Chondrocyte (in vitro differentiated cells): ENCODE data around the gene LARGE1. TPM values are rescaled to one million over a fixed set of nuclear protein-coding genes. Genes with fewer than 3 reads are reported as not detected.

Experiments
- DNase-seq: peaks from one replicate; pipeline ENCODE4 v3.0.0; 2021; ENCODE audit warnings: mixed read lengths, low spot score
- H3K27ac Mint-ChIP-seq: one replicate; pipeline ENCODE4 v1.8.0; 2021; ENCODE audit warnings: mild to moderate bottlenecking, moderate library complexity, mixed read lengths; ENCODE audit not compliant: unreplicated experiment
- H3K27me3 Mint-ChIP-seq: 2 replicates; pipeline ENCODE4 v1.8.0; 2021; ENCODE audit warnings: low read depth, mixed read lengths
- H3K36me3 Mint-ChIP-seq: 2 replicates; pipeline ENCODE4 v1.8.0; 2021; ENCODE audit warnings: low read depth, mixed read lengths
- H3K4me1 Mint-ChIP-seq: 2 replicates; pipeline ENCODE4 v1.8.0; 2021; ENCODE audit warnings: low read depth, mild to moderate bottlenecking, mixed read lengths
- H3K4me3 Mint-ChIP-seq: one replicate; pipeline ENCODE4 v1.8.0; 2021; ENCODE audit warnings: mild to moderate bottlenecking, moderate library complexity, mixed read lengths; ENCODE audit not compliant: unreplicated experiment
- H3K9me3 Mint-ChIP-seq: 2 replicates; pipeline ENCODE4 v1.8.0; 2021; ENCODE audit warnings: low read depth, mixed read lengths
- total RNA-seq: library from RNA; stranded (reverse); gene quantifications from 3 replicates; pipeline ENCODE4 v1.2.1, GENCODE V29; 2021
- TF ChIP-seq, protein P1 (sequence below): fragments of 200-600 bp; sonication (generic); IDR thresholded peaks from 2 replicates; pipeline ENCODE4 v1.5.0; 2021; ENCODE audit warnings: antibody characterized with exemption, mild to moderate bottlenecking, moderate library complexity

Gene LARGE1
- total RNA-seq, 1 donor from 2014 or later, result 21.3 TPM

DNA sequence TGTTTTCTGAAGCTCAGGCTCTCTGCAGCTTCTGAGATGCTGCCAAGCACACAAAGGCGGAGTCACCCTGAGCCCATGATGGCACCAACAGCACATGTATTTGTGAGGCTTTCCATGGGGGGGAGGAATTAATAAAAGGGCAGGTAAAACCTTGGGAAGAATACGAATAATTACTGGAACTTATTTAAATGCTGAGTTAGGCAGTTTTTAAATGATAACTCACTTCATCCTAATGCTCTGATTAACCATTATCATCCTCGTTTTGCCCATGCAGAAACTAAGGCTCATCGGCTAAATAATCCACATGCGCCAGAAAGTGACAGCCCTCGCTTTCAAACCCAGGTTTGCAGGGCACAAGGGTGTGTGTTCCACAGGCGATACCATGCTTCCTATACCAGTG, 35.4 kb downstream of the LARGE1 start:
- DNase-seq, result no peak
- TF ChIP-seq, protein P1, sequence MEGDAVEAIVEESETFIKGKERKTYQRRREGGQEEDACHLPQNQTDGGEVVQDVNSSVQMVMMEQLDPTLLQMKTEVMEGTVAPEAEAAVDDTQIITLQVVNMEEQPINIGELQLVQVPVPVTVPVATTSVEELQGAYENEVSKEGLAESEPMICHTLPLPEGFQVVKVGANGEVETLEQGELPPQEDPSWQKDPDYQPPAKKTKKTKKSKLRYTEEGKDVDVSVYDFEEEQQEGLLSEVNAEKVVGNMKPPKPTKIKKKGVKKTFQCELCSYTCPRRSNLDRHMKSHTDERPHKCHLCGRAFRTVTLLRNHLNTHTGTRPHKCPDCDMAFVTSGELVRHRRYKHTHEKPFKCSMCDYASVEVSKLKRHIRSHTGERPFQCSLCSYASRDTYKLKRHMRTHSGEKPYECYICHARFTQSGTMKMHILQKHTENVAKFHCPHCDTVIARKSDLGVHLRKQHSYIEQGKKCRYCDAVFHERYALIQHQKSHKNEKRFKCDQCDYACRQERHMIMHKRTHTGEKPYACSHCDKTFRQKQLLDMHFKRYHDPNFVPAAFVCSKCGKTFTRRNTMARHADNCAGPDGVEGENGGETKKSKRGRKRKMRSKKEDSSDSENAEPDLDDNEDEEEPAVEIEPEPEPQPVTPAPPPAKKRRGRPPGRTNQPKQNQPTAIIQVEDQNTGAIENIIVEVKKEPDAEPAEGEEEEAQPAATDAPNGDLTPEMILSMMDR, result no peak
- Mint-ChIP-seq H3K27ac (no peak overlapping the region), H3K4me3 (no peak overlapping the region), H3K36me3 (no peaks in the 10 kb centered on the region), H3K9me3 (no peaks in the 10 kb centered on the region), H3K4me1 (peaks cover 14% of the 10 kb centered on the region), H3K27me3 (no peaks in the 10 kb centered on the region)

DNA sequence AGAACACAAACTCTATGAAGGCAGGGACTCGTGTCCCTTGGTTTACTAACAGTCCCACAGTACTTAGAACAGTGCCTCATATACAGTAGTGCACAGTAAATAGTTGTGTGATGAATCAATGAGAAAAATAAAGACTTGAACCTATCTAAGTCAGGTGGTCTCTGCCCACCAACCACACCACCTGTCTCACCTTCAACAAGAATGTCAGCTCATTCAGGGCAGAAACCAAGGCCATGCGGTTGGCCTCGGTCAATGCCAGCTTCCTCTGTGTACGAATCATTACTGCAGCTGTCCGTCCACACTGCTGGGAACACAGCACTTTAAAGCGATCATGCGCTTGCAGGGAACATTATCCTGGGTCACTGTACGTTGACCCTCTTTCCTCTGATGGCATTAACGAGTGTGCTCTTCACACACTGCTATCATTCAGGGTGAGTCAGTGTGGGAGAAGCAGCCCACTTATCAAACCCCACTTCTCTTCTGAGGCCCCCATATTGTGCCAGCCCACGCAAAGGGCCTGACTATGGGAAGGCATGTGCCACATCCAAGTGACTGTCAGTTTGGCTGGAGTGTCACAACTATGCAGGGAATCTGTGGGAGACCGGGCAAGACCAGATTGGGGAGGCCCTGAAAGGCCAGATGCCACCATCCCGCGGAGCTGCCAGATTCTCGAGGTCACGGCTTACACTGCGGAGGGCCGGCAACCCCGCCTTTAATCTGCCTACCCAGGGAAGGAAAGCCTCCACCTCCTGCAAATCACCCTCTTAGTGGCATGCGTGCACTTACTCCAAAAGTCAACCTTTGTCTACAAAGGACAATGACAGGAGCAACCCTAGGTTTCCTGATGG, 36.1 kb downstream of the LARGE1 start:
- H3K36me3 Mint-ChIP-seq, result no peaks in the 10 kb centered on the region
- no peak for DNase-seq
- TF ChIP-seq, protein P1, result no peak
- no peaks in the 10 kb centered on the region for H3K9me3 Mint-ChIP-seq
- no peaks in the 10 kb centered on the region for H3K27me3 Mint-ChIP-seq
- no peak overlapping the region for H3K4me3 Mint-ChIP-seq
- H3K27ac Mint-ChIP-seq, result no peak overlapping the region
- peaks cover 14% of the 10 kb centered on the region for H3K4me1 Mint-ChIP-seq

DNA sequence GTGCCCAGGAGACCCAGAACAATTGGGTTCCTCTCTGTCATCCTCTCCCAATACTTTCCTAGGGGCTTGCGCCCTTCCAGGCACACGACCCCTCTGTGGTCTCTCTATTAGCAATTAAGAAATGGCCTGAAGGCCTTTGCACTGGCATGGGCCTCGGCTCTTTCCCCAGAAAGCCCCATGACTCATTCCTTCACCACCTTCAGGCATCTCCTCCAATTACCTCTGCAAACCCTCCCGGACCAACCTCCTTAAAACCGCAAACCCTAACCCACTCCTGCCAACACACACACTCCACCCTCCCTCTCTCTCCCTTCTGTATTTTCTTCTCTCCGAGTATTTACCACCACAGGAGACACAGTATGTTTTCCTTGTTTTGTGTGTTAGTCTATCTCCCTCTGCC, 36.7 kb downstream of the LARGE1 start:
- TF ChIP-seq, protein P1, result no peak
- Mint-ChIP-seq H3K4me3 (no peak overlapping the region), H3K36me3 (no peaks in the 10 kb centered on the region), H3K9me3 (no peaks in the 10 kb centered on the region), H3K27me3 (no peaks in the 10 kb centered on the region), H3K4me1 (peaks cover 14% of the 10 kb centered on the region), H3K27ac (no peak overlapping the region)
- DNase-seq, result no peak

DNA sequence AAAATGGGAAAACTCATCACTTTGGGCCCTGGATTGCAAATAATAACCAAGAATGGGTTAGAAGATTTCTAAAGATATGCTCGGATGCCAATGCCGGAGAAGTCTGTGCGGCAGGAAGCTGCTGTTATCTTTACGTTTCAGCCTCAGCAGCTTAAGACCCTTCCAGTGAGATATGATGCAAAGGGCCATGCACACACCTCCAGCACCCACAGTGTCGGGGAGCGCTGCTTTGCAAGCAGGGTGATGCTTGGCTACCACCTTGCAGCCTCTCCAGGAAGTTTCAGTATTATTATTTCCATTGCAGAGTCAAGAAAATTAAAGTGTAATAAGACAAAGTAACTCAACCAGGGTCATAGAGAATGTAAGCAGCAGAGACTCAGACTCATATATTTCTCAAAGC, 37.3 kb downstream of the LARGE1 start:
- H3K27ac Mint-ChIP-seq, result no peak overlapping the region
- H3K4me3 Mint-ChIP-seq, result no peak overlapping the region
- peaks cover 14% of the 10 kb centered on the region for H3K4me1 Mint-ChIP-seq
- TF ChIP-seq, protein P1, result no peak
- no peaks in the 10 kb centered on the region for H3K36me3 Mint-ChIP-seq
- no peaks in the 10 kb centered on the region for H3K27me3 Mint-ChIP-seq
- no peaks in the 10 kb centered on the region for H3K9me3 Mint-ChIP-seq
- no peak for DNase-seq

DNA sequence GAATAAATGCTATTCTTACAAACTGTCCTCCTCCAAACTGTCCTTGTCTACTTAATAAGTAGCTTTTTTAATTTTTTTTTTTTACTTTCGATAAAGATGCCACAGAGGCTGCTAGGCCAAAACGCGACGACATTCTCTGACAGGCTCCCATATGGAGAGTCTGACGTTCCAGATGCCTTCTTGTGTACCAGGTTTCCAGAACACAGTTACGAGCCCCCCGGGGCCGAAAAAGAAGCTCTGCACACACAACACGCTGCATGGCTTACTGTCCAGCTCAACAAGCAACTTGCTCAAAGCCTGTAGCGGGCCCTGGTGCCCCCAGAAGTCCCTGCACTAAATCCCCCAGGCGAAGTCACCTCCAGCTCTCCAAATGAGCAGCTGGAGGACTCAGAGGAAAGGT, 39.3 kb downstream of the LARGE1 start:
- TF ChIP-seq, protein P1, result no peak
- H3K36me3 Mint-ChIP-seq, result no peaks in the 10 kb centered on the region
- no peak overlapping the region for H3K4me3 Mint-ChIP-seq
- peaks cover 14% of the 10 kb centered on the region for H3K4me1 Mint-ChIP-seq
- H3K9me3 Mint-ChIP-seq, result no peaks in the 10 kb centered on the region
- no peak overlapping the region for H3K27ac Mint-ChIP-seq
- no peak for DNase-seq
- H3K27me3 Mint-ChIP-seq, result no peaks in the 10 kb centered on the region
